Stimulated activated CD8-positive, alpha-beta memory T cell treated with anti-CD3 and anti-CD28 coated beads, Interleukin-15, amount 100 ng/mL, for 4 hours (primary cell): ENCODE data around the gene BOC.

Experiments
- DNase-seq, 2 donors: peaks; one replicate each; pipeline ENCODE4 v3.0.0-alpha.2; 2020; ENCODE audit warnings: low read depth in 2 of 2

BOC gene

GRCh38 chr3:113268311-113268710 is 57.0 kb downstream of the BOC start:
- no peak for DNase-seq

GRCh38 chr3:113268942-113269341 is 57.6 kb downstream of the BOC start:
- DNase-seq = no peak

GRCh38 chr3:113269661-113270060 is 58.3 kb downstream of the BOC start:
- DNase-seq = no peak

GRCh38 chr3:113270068-113270467 is 58.7 kb downstream of the BOC start:
- DNase-seq = no peak

- no peak for DNase-seq
Observed at GRCh38 chr3:113270786-113271185, 59.4 kb downstream of the BOC start.

GRCh38 chr3:113271189-113271588 is 59.8 kb downstream of the BOC start:
- DNase-seq = no peak

- no peak for DNase-seq
Observed at GRCh38 chr3:113271594-113272384, 60.4 kb downstream of the BOC start.

- no peak for DNase-seq
Observed at GRCh38 chr3:113272385-113272779, 61.0 kb downstream of the BOC start.

- DNase-seq = no peak
Observed at GRCh38 chr3:113273011-113273410, 61.7 kb downstream of the BOC start.

- DNase-seq = no peak
Observed at GRCh38 chr3:113273604-113274378, 62.4 kb downstream of the BOC start.

GRCh38 chr3:113274425-113275257 is 63.3 kb downstream of the BOC start:
- DNase-seq = no peak

GRCh38 chr3:113275258-113275556 is 63.9 kb downstream of the BOC start:
- DNase-seq = no peak

GRCh38 chr3:113275583-113275928 is 64.2 kb downstream of the BOC start:
- DNase-seq = no peak

GRCh38 chr3:113275929-113276750 is 64.8 kb downstream of the BOC start:
- DNase-seq = peak in 1 of 2 donors; percentile 2

GRCh38 chr3:113276751-113277080 is 65.4 kb downstream of the BOC start:
- no peak for DNase-seq

- DNase-seq = no peak
Observed at GRCh38 chr3:113277414-113277813, 66.1 kb downstream of the BOC start.

GRCh38 chr3:113277941-113278598 is 66.7 kb downstream of the BOC start:
- no peak for DNase-seq

- DNase-seq = no peak
Observed at GRCh38 chr3:113278599-113278955, 67.2 kb downstream of the BOC start.

GRCh38 chr3:113279686-113280085 is 68.3 kb downstream of the BOC start:
- DNase-seq = no peak

- DNase-seq = no peak
Observed at GRCh38 chr3:113283306-113283705, 71.9 kb downstream of the BOC start.

- no peak for DNase-seq
Observed at GRCh38 chr3:113284453-113285050, 73.2 kb downstream of the BOC start.
